HepG2 (cell line): ENCODE measurements around the gene DNAAF3.

Source experiments
- MAFK ChIP-seq, 2 experiments: IDR thresholded peaks in 1 of 2; conservative IDR thresholded peaks in 1 of 2; 2 replicates each; pipeline ENCODE4 v1.6.1; 2011; ENCODE audit warnings: improper control_type of control experiment in 2 of 2, low read length in 2 of 2
- ZFX ChIP-seq: sonication (generic); formaldehyde crosslinking; IDR thresholded peaks from 2 replicates; pipeline ENCODE4 v1.4.0; 2020; ENCODE audit warnings: mild to moderate bottlenecking, low read depth, missing genetic modification reagents, moderate library complexity
- ZNF674 ChIP-seq: sonication (generic); formaldehyde crosslinking; IDR thresholded peaks from 2 replicates; pipeline ENCODE4 v1.5.0; 2020; ENCODE audit warnings: low read depth, mild to moderate bottlenecking, missing genetic modification reagents

DNA sequence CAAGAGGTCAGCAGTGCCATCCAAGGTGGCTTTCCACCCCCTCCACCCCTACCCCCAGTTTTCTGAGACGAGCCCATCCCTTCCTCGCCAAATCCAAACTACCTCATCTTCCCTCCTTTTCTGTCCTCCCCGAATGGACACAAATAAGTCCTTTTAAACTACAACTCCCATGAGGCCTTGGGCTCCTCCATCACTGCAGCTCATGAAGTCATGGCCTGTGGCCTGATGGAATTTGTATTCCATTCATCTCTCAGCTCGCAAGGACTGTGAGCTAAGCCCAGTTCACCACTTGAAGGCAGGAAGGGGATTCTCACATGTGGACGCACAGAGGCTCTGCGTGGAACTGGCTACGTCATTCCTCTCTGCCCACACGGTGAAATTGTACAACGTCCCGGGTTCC is 30.4 kb upstream of the DNAAF3 start:
- TF ChIP-seq ZNF674 (CRISPR knock-in tag) (no peak), ZFX (no peak), MAFK (conservative IDR thresholded peaks at IDR 0.05 in 1 of 2, IDR thresholded peaks at IDR 0.05 in 1 of 2; ENCODE audit: low read length in 2 of 2) (no peak)
